Peyer's patch (tissue), 4 donors: ENCODE data around the gene S100A4.

Source experiments
- CTCF ChIP-seq, 6 experiments: fragments of 450-650 bp in 4 of 6; fragments of 200-600 bp in 2 of 6; sonication (generic) in 1 of 6; IDR thresholded peaks; one replicate each; pipeline ENCODE4 v1.5.1; 2017 to 2019; ENCODE audit warnings: antibody characterized with exemption in 6 of 6, mild to moderate bottlenecking in 3 of 6, moderate library complexity in 1 of 6
- POLR2A ChIP-seq, 2 donors: fragments of 450-650 bp; IDR thresholded peaks; one replicate each; pipeline ENCODE4 v1.5.1; 2017; ENCODE audit warnings: antibody characterized with exemption in 2 of 2, mild to moderate bottlenecking in 2 of 2, moderate library complexity in 2 of 2

GRCh38 chr1:153583976-153584375 lies 38.4 kb upstream of the S100A4 start:
- TF ChIP-seq CTCF (IDR thresholded peaks at IDR 0.05) (no peak), POLR2A (IDR thresholded peaks at IDR 0.05) (no peak)
